CD4-positive, alpha-beta T cell treated with Interleukin-15 for 4 hours (primary cell): ENCODE results near the gene ANKRD9.

Experiments used
- DNase-seq: peaks from one replicate; pipeline ENCODE4 v3.0.0-alpha.2; 2020; ENCODE audit warnings: low spot score

The ANKRD9 gene

GRCh38 chr14:102479107-102479506 lies 30.5 kb downstream of the ANKRD9 start:
- DNase-seq: no peak

GRCh38 chr14:102474934-102475333 lies 34.6 kb downstream of the ANKRD9 start:
- no peak for DNase-seq

GRCh38 chr14:102473559-102473958 lies 36.0 kb downstream of the ANKRD9 start:
- no peak for DNase-seq

GRCh38 chr14:102472791-102473150 lies 36.8 kb downstream of the ANKRD9 start:
- DNase-seq: no peak

GRCh38 chr14:102471921-102472790 lies 37.4 kb downstream of the ANKRD9 start:
- no peak for DNase-seq

- no peak for DNase-seq
Observed at GRCh38 chr14:102469261-102469660, 40.3 kb downstream of the ANKRD9 start.

- DNase-seq: no peak
Observed at GRCh38 chr14:102464846-102465341, 44.7 kb downstream of the ANKRD9 start.

GRCh38 chr14:102464006-102464405 lies 45.6 kb downstream of the ANKRD9 start:
- no peak for DNase-seq

- no peak for DNase-seq
Observed at GRCh38 chr14:102462391-102462790, 47.2 kb downstream of the ANKRD9 start.

- DNase-seq: no peak
Observed at GRCh38 chr14:102461490-102462338, 47.9 kb downstream of the ANKRD9 start.

- no peak for DNase-seq
Observed at GRCh38 chr14:102457509-102457908, 52.1 kb downstream of the ANKRD9 start.

- no peak for DNase-seq
Observed at GRCh38 chr14:102454711-102455110, 54.9 kb downstream of the ANKRD9 start.

- no peak for DNase-seq
Observed at GRCh38 chr14:102452302-102452701, 57.3 kb downstream of the ANKRD9 start.
